NCI-H2171 (cell line): ENCODE results near the gene TST.

Source experiments
- DNase-seq: peaks from one replicate; lab custom pipeline; 2025; lab: John Stamatoyannopoulos, UW

The TST gene

GRCh38 chr22:37019309-37020191 is at the start of gene TST, which contains the start of gene MPST:
Gene TST, minus strand, starts transcription at chr22:37019447. Its CDS starts 715 bp downstream, at chr22:37018732.
Gene MPST, plus strand, starts transcription at chr22:37019742. Its CDS starts 95 bp downstream, at chr22:37019837.
- peak; percentile 49 for DNase-seq

GRCh38 chr22:37068859-37069258 is 49.6 kb upstream of the TST start:
- no peak for DNase-seq

- DNase-seq, result no peak
Measured at GRCh38 chr22:37067428-37067827, 48.2 kb upstream of the TST start.

GRCh38 chr22:37065961-37066360 is 46.7 kb upstream of the TST start:
- no peak for DNase-seq

- no peak for DNase-seq
Measured at GRCh38 chr22:37065180-37065579, 45.9 kb upstream of the TST start.

- no peak for DNase-seq
Measured at GRCh38 chr22:37064553-37064952, 45.3 kb upstream of the TST start.

- DNase-seq, result peak; percentile 77
Measured at GRCh38 chr22:37063431-37064420, 44.5 kb upstream of the TST start.

- DNase-seq, result no peak
Measured at GRCh38 chr22:37062702-37063381, 43.6 kb upstream of the TST start.

GRCh38 chr22:37062376-37062675 is 43.1 kb upstream of the TST start:
- DNase-seq, result no peak

- DNase-seq, result no peak
Measured at GRCh38 chr22:37061611-37062375, 42.5 kb upstream of the TST start.

GRCh38 chr22:37060801-37061610 is 41.8 kb upstream of the TST start:
- DNase-seq, result peak; percentile 84

- DNase-seq, result no peak
Measured at GRCh38 chr22:37059876-37060449, 40.7 kb upstream of the TST start.

- DNase-seq, result no peak
Measured at GRCh38 chr22:37058917-37059701, 39.9 kb upstream of the TST start.

GRCh38 chr22:37057796-37058510 is 38.7 kb upstream of the TST start:
- no peak for DNase-seq

GRCh38 chr22:37057226-37057625 is 38.0 kb upstream of the TST start:
- no peak for DNase-seq

- DNase-seq, result no peak
Measured at GRCh38 chr22:37056246-37056645, 37.0 kb upstream of the TST start.

GRCh38 chr22:37054600-37055365 is 35.5 kb upstream of the TST start:
- DNase-seq, result no peak

- DNase-seq, result peak; percentile 83
Measured at GRCh38 chr22:37054056-37054395, 34.8 kb upstream of the TST start.
